Dermis microvascular lymphatic vessel endothelial cell (primary cell): ENCODE data around the gene PRMT3. TPM values are rescaled to one million over a fixed set of nuclear protein-coding genes. Genes with fewer than 3 reads are reported as not detected.
A peak's percentile ranks its signal among the peaks of the same experiment; 100 is the strongest.
"Not testable (repeated sequence)": the region's sequence is repeated elsewhere in the genome, so short reads cannot be mapped to it uniquely, and the experiment has no call there.

Experiments
- DNase-seq, 2 donors: peaks; one replicate each; pipeline versions ENCODE4 v3.0.0 to v3.0.0-alpha.2; 2010; ENCODE audit warnings: low read depth in 2 of 2
- total RNA-seq: library from RNA; depleted of rRNA; stranded (reverse); fragments of >200 nt; gene quantifications from 2 replicates; pipeline ENCODE4 v1.2.1, GENCODE V29; 2014

Gene PRMT3
- total RNA-seq, 1 donor from 2014 or later, result 13.1 TPM

GRCh38 chr11:20373568-20374209 lies 13.8 kb upstream of the PRMT3 start:
- DNase-seq, result no peak

GRCh38 chr11:20374741-20375300 lies 12.7 kb upstream of the PRMT3 start:
- peak in 1 of 2 donors; percentile 40 for DNase-seq

- no peak for DNase-seq
Measured at GRCh38 chr11:20376162-20376730, 11.3 kb upstream of the PRMT3 start.

- not testable (repeated sequence) for DNase-seq
Measured at GRCh38 chr11:20385996-20386395, 1.5 kb upstream of the PRMT3 start.

- DNase-seq, result peak in 1 of 2 donors; percentile 8
Measured at GRCh38 chr11:20388096-20389055, 860 bp downstream of the PRMT3 start.

GRCh38 chr11:20397281-20397680 lies 9.8 kb downstream of the PRMT3 start:
- peak; percentile 25 to 56 for DNase-seq

GRCh38 chr11:20399498-20399897 lies 12.0 kb downstream of the PRMT3 start:
- DNase-seq, result no peak

- DNase-seq, result no peak
Measured at GRCh38 chr11:20403059-20403458, 15.5 kb downstream of the PRMT3 start.

- no peak for DNase-seq
Measured at GRCh38 chr11:20406484-20406883, 19.0 kb downstream of the PRMT3 start.

- no peak for DNase-seq
Measured at GRCh38 chr11:20407344-20407743, 19.8 kb downstream of the PRMT3 start.

- no peak for DNase-seq
Measured at GRCh38 chr11:20415432-20415831, 27.9 kb downstream of the PRMT3 start.

GRCh38 chr11:20417771-20418170 lies 30.3 kb downstream of the PRMT3 start:
- DNase-seq, result no peak

GRCh38 chr11:20421946-20422345 lies 34.4 kb downstream of the PRMT3 start:
- DNase-seq, result no peak

- DNase-seq, result no peak
Measured at GRCh38 chr11:20429216-20429615, 41.7 kb downstream of the PRMT3 start.

GRCh38 chr11:20438637-20439036 lies 51.1 kb downstream of the PRMT3 start:
- DNase-seq, result no peak

- peak; percentile 39 to 47 for DNase-seq
Measured at GRCh38 chr11:20443596-20443995, 56.1 kb downstream of the PRMT3 start.

GRCh38 chr11:20444535-20444934 lies 57.0 kb downstream of the PRMT3 start:
- DNase-seq, result no peak

- no peak for DNase-seq
Measured at GRCh38 chr11:20448834-20449233, 61.3 kb downstream of the PRMT3 start.

GRCh38 chr11:20450829-20451228 lies 63.3 kb downstream of the PRMT3 start:
- DNase-seq, result no peak

- no peak for DNase-seq
Measured at GRCh38 chr11:20451568-20451967, 64.1 kb downstream of the PRMT3 start.

GRCh38 chr11:20452585-20452984 lies 65.1 kb downstream of the PRMT3 start:
- DNase-seq, result no peak
